H1 (cell line): ENCODE results near the gene MAN1A2. TPM values are rescaled to one million over a fixed set of nuclear protein-coding genes. Genes with fewer than 3 reads are reported as not detected.

Experiments
- polyA plus RNA-seq, 7 experiments: library from polyadenylated mRNA; depleted of rRNA in 3 of 7; stranded (reverse) in 5 of 7; unstranded in 2 of 7; fragments of >200 nt in 5 of 7; fragments of 200-250 nt in 2 of 7; gene quantifications; 1 replicate in 5 of 7; 2 replicates in 1 of 7; 4 replicates in 1 of 7; pipeline versions ENCODE4 v1.2.1 to v1.2.3, GENCODE V29; 2011 to 2013; ENCODE audit warnings: missing spikeins in 2 of 7, mixed read lengths in 2 of 7
- total RNA-seq: library from RNA; stranded (reverse); fragmentation: NEBNext Ultra II Directional; extraction: Animal tissue kit (Norgen Biotek cat#: 25700); gene quantifications from 2 replicates; pipeline ENCODE4 v1.2.1, GENCODE V29; 2021
- TF ChIP-seq, protein P1 (sequence below): fragments of 300-600 bp; sonication (generic); IDR thresholded peaks from 2 replicates; pipeline ENCODE4 v1.7.1; 2012; ENCODE audit warnings: low read length, moderate library complexity, mild to moderate bottlenecking, inconsistent platforms; ENCODE audit not compliant: insufficient replicate concordance

MAN1A2 gene
- total and polyA plus RNA-seq, 2 of the 8 experiments (the other 6 are each of a cell fraction or from before 2014, with no cell fraction given): 5.5 to 18.8 TPM

DNA sequence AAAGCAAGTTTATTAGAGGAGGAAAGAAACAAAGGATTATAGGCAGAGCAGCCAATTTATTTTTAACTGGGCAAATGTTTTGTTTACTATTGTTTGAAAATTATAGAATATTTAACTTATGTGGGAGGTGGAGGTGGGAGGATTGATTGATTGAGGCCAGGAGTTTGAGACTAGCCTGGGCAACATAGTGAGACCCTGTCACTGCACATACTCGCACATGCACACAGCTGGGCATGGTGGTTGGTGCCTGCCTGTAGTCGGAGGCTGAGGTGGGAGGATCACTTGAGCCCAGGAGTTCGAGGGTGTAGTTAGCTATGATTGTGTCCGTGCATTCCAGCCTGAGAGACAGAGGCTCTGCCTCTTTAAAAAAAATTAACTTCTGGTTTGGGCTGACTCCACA is 6.7 kb downstream of the MAN1A2 start (continued):
- TF ChIP-seq, protein P1, sequence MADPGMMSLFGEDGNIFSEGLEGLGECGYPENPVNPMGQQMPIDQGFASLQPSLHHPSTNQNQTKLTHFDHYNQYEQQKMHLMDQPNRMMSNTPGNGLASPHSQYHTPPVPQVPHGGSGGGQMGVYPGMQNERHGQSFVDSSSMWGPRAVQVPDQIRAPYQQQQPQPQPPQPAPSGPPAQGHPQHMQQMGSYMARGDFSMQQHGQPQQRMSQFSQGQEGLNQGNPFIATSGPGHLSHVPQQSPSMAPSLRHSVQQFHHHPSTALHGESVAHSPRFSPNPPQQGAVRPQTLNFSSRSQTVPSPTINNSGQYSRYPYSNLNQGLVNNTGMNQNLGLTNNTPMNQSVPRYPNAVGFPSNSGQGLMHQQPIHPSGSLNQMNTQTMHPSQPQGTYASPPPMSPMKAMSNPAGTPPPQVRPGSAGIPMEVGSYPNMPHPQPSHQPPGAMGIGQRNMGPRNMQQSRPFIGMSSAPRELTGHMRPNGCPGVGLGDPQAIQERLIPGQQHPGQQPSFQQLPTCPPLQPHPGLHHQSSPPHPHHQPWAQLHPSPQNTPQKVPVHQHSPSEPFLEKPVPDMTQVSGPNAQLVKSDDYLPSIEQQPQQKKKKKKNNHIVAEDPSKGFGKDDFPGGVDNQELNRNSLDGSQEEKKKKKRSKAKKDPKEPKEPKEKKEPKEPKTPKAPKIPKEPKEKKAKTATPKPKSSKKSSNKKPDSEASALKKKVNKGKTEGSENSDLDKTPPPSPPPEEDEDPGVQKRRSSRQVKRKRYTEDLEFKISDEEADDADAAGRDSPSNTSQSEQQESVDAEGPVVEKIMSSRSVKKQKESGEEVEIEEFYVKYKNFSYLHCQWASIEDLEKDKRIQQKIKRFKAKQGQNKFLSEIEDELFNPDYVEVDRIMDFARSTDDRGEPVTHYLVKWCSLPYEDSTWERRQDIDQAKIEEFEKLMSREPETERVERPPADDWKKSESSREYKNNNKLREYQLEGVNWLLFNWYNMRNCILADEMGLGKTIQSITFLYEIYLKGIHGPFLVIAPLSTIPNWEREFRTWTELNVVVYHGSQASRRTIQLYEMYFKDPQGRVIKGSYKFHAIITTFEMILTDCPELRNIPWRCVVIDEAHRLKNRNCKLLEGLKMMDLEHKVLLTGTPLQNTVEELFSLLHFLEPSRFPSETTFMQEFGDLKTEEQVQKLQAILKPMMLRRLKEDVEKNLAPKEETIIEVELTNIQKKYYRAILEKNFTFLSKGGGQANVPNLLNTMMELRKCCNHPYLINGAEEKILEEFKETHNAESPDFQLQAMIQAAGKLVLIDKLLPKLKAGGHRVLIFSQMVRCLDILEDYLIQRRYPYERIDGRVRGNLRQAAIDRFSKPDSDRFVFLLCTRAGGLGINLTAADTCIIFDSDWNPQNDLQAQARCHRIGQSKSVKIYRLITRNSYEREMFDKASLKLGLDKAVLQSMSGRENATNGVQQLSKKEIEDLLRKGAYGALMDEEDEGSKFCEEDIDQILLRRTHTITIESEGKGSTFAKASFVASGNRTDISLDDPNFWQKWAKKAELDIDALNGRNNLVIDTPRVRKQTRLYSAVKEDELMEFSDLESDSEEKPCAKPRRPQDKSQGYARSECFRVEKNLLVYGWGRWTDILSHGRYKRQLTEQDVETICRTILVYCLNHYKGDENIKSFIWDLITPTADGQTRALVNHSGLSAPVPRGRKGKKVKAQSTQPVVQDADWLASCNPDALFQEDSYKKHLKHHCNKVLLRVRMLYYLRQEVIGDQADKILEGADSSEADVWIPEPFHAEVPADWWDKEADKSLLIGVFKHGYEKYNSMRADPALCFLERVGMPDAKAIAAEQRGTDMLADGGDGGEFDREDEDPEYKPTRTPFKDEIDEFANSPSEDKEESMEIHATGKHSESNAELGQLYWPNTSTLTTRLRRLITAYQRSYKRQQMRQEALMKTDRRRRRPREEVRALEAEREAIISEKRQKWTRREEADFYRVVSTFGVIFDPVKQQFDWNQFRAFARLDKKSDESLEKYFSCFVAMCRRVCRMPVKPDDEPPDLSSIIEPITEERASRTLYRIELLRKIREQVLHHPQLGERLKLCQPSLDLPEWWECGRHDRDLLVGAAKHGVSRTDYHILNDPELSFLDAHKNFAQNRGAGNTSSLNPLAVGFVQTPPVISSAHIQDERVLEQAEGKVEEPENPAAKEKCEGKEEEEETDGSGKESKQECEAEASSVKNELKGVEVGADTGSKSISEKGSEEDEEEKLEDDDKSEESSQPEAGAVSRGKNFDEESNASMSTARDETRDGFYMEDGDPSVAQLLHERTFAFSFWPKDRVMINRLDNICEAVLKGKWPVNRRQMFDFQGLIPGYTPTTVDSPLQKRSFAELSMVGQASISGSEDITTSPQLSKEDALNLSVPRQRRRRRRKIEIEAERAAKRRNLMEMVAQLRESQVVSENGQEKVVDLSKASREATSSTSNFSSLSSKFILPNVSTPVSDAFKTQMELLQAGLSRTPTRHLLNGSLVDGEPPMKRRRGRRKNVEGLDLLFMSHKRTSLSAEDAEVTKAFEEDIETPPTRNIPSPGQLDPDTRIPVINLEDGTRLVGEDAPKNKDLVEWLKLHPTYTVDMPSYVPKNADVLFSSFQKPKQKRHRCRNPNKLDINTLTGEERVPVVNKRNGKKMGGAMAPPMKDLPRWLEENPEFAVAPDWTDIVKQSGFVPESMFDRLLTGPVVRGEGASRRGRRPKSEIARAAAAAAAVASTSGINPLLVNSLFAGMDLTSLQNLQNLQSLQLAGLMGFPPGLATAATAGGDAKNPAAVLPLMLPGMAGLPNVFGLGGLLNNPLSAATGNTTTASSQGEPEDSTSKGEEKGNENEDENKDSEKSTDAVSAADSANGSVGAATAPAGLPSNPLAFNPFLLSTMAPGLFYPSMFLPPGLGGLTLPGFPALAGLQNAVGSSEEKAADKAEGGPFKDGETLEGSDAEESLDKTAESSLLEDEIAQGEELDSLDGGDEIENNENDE: no peak
